SKM-1 treated with dmso at 0.1 percent for 144 hours (cell line): ENCODE measurements around the gene ATP9B.
"Not testable (repeated sequence)": the region's sequence is repeated elsewhere in the genome, so short reads cannot be mapped to it uniquely, and the experiment has no call there.

Experiments
- DNase-seq: peaks from one replicate; lab custom pipeline; 2025; ENCODE audit not compliant: unreplicated experiment; lab: John Stamatoyannopoulos, UW

The ATP9B gene

GRCh38 chr18:79135924-79136323, 66.7 kb downstream of the ATP9B start:
- no peak for DNase-seq

- DNase-seq, result no peak
Measured at GRCh38 chr18:79136742-79137141, 67.5 kb downstream of the ATP9B start.

- DNase-seq, result no peak
Measured at GRCh38 chr18:79139206-79139605, 70.0 kb downstream of the ATP9B start.

- DNase-seq, result no peak
Measured at GRCh38 chr18:79147014-79147413, 77.8 kb downstream of the ATP9B start.

- DNase-seq, result no peak
Measured at GRCh38 chr18:79151191-79151590, 82.0 kb downstream of the ATP9B start.

DNA sequence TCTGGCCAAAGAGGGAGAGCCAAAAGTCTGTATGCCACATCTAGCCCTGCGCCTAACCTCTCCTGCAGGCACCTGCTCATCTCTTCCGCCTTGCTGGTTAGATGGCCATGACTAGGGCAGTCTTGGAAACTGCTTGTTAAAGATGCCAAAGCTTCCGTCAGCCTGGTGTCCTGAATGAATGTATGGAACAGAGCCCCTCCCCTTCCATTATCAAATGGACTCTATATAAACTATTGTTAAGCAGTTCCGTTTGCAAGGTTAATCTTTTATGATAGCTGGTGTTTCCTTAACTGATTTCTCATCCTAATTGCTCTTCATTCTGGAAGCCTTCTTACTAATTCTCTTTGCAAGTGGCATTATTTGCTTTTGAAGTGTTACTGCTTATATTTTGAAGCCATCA, 87.1 kb downstream of the ATP9B start:
- no peak for DNase-seq

DNA sequence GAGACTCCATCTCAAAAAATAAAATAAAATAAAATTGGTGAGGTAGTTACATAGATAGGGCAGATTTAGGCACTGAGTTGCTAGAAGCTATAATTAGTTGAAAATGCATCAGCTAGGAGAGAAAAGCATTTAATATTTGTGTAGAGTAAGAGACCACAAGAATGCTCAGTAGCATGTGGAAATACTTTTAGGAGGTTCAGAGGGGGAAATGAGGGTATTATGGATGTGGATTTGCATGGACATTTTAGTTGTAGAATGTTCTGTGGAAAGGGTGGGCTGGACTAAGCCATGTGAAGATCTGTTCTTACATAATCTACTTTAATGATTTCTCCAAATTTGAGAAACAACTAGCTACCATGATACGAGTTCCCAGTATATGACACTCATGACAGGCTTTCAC, 95.5 kb downstream of the ATP9B start:
- no peak for DNase-seq

DNA sequence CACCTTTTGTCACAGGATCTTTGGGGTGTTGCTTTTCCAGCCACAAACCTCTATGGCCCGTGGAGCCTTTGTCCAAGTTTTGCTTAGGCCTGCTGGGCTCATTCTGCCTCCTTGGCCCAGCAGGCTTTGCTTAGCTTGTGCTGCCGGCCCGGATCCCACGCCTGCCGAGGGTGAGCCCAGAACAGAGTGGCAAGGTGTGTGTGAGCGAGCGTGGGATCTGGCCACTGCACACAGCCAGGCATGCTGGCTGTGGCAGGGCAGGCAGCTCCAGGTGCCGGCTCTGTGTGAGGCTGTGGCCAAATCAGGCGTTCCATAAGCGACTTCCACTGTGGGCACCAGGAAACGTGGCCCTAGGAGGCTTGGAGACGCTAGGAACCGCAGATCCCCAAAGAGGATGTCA, 97.5 kb downstream of the ATP9B start:
- no peak for DNase-seq

GRCh38 chr18:79167526-79168190, 98.5 kb downstream of the ATP9B start:
- DNase-seq, result no peak

GRCh38 chr18:79169958-79170555, 100.9 kb downstream of the ATP9B start:
- DNase-seq, result peak; percentile 41

DNA sequence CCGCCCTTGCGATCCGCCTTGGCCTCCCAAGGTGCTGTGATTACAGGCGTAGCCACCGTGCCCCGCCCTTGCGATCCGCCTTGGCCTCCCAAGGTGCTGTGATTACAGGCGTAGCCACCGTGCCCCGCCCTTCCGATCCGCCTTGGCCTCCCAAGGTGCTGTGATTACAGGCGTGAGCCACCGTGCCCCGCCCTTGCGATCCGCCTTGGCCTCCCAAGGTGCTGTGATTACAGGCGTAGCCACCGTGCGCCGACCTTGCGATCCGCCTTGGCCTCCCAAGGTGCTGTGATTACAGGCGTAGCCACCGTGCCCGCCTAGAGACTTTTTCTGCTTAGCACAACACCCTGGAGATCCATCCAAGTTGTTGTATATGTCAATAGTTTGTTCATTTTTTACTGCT, 103.1 kb downstream of the ATP9B start:
- not testable (repeated sequence) for DNase-seq

DNA sequence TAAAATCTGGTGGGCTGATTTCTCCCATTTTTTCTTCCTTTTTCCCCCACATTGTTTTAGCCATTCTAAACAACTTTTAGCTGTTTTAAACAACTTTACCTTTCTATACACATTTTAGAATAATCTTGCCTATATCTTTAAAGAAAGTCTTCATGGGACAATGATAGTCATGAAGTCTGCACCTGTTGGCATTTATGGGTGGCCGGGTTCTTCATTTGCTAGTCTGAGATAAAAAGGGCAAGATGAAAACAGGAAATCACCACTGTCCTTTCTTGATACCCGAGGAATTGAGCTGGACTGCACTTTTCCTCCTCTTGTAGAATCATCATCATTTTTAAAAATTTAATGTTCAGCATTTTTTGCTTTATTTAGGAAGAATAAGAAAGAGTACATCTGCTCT, 104.5 kb downstream of the ATP9B start:
- DNase-seq, result no peak

GRCh38 chr18:79178113-79178531, 108.9 kb downstream of the ATP9B start:
- no peak for DNase-seq

GRCh38 chr18:79182047-79182713, 113.0 kb downstream of the ATP9B start:
- DNase-seq, result no peak

- DNase-seq, result no peak
Measured at GRCh38 chr18:79185648-79186047, 116.5 kb downstream of the ATP9B start.

GRCh38 chr18:79186649-79187048, 117.5 kb downstream of the ATP9B start:
- no peak for DNase-seq

GRCh38 chr18:79187532-79188277, 118.5 kb downstream of the ATP9B start:
- no peak for DNase-seq

DNA sequence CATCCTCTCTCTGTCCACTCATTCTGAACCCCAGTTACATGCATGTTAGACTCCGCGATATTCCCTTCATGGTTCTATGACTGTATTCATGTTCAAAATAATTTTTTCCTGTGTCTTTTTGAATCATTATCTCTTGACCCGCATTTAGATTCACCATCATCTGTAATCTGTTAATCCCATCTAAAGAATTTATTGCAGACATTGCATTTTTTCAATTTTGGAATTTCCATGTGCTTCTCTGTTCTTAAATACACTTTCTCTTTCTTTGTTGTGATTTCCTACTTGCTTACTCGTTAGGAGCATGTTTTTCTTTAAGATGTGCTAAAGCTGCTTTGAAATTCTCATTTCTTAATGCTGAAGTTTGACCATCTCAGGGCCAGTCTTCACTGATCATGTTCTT, 122.2 kb downstream of the ATP9B start:
- DNase-seq, result no peak

GRCh38 chr18:79191956-79192355, 122.8 kb downstream of the ATP9B start:
- no peak for DNase-seq

- no peak for DNase-seq
Measured at GRCh38 chr18:79193826-79194225, 124.6 kb downstream of the ATP9B start.

DNA sequence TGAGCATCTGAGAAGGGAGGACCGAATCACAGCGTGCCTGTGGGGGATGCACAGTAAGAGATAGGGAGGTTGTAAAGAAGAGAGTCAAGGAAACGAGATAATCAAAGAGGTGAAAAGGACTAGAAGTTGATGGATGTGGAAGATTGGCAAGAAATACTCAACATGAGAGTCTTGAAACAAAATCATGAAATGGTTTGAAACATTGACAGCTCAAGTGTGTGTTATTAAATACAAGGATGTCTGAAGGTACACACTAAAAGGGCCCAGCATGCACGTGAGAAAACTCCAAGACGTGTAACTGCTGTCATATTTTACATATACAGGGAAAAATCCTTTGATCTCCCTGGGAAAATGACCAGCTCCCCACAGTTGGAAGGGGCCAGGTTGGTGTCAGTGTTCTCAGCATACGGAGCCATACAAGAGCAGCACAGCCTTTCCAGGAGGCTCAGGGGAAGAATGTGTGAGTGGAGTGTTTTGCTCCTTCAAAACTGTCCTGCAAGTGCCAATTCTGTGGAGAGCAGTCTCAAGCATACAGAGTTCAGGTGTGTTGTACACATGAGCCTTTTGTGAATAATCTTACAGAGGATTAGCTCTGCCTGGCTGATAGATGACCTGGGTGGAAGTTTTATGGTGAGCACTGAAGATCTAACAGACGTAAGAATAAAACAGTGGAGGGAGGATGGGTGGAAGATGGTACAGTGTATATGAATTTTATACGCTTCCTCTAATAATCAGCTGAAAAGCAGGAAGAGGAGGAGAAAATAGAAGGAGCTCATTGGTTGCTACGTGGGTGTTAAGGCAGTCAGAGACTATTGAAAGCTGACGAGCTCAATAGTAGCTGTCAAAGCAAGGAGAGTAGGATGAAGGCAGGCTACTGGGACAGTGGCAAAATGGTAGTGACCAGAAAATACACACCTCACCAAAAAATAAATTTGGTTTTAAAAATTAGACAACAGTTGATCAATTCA, 126.8 kb downstream of the ATP9B start:
- DNase-seq, result no peak
